DND-41 (cell line): ENCODE data around the gene UBE2E1.

ENCODE experiments used
- ATAC-seq: fragments of 200-7000 bp; cut with Tn5 transposase; 3 replicates; pipeline ENCODE4 v1.9.1; 2021; ENCODE audit warnings: low read depth; ENCODE audit not compliant: insufficient read depth
- DNase-seq: peaks from one replicate; pipeline ENCODE4 v3.0.0-alpha.2; 2020
- H2AFZ ChIP-seq: 2 replicates; pipeline ENCODE4 v1.6.0; 2012; ENCODE audit warnings: low read depth, low read length
- H3K27ac ChIP-seq: 2 replicates; pipeline ENCODE4 v1.5.1; 2012; ENCODE audit warnings: low read length, inconsistent platforms
- H3K27me3 ChIP-seq: fragments of 200-600 bp; sonication (generic); 2 replicates; pipeline ENCODE4 v1.6.0; 2012; ENCODE audit warnings: low read length, mild to moderate bottlenecking, inconsistent platforms; ENCODE audit not compliant: insufficient read depth, poor library complexity
- H3K36me3 ChIP-seq: 2 replicates; pipeline ENCODE4 v1.5.1; 2012; ENCODE audit warnings: low read length, inconsistent platforms; ENCODE audit not compliant: insufficient read depth
- H3K4me1 ChIP-seq: 2 replicates; pipeline ENCODE4 v1.5.1; 2012; ENCODE audit warnings: mild to moderate bottlenecking, low read length; ENCODE audit not compliant: insufficient read depth
- H3K4me2 ChIP-seq: 2 replicates; pipeline ENCODE4 v1.6.0; 2012; ENCODE audit warnings: mild to moderate bottlenecking, moderate library complexity, low read length, inconsistent platforms; ENCODE audit not compliant: insufficient read depth
- H3K4me3 ChIP-seq, 2 experiments: fragments of 200-600 bp in 1 of 2; shearing (Covaris generic) in 1 of 2; 2 replicates each; pipeline ENCODE4 v1.5.1; 2012 to 2016; ENCODE audit warnings: inconsistent platforms in 2 of 2, low read length in 2 of 2, mild to moderate bottlenecking in 2 of 2, low read depth in 1 of 2, moderate library complexity in 1 of 2
- H3K79me2 ChIP-seq: 2 replicates; pipeline ENCODE4 v1.6.0; 2012; ENCODE audit warnings: low read length, inconsistent platforms; ENCODE audit not compliant: insufficient read depth
- H3K9ac ChIP-seq: 2 replicates; pipeline ENCODE4 v1.6.0; 2012; ENCODE audit warnings: low read depth, mild to moderate bottlenecking, inconsistent platforms, low read length, moderate library complexity
- H3K9me3 ChIP-seq: 2 replicates; pipeline ENCODE4 v1.5.1; 2012; ENCODE audit warnings: low read length, moderate library complexity, mild to moderate bottlenecking, inconsistent platforms; ENCODE audit not compliant: insufficient read depth, severe bottlenecking
- H4K20me1 ChIP-seq: 2 replicates; pipeline ENCODE4 v1.6.0; 2012; ENCODE audit warnings: low read length; ENCODE audit not compliant: insufficient read depth
- CTCF ChIP-seq: IDR thresholded peaks from 2 replicates; pipeline ENCODE4 v1.5.1; 2012; ENCODE audit warnings: borderline replicate concordance, low read length, moderate library complexity, mild to moderate bottlenecking; ENCODE audit not compliant: poor library complexity, severe bottlenecking; ENCODE audit errors: extremely low read depth
- EZH2 ChIP-seq: IDR thresholded peaks from 3 replicates; pipeline ENCODE4 v1.6.1; 2012; ENCODE audit warnings: borderline replicate concordance, low read depth, mild to moderate bottlenecking, moderate library complexity, low read length, inconsistent platforms; ENCODE audit not compliant: severe bottlenecking

Gene UBE2E1

GRCh38 chr3:23856286-23856685 is 50.5 kb downstream of the UBE2E1 start:
- DNase-seq (no peak), ATAC-seq (no peak)
- no peaks in the 10 kb centered on the region for H3K27me3 ChIP-seq
- H3K9me3 ChIP-seq = no peaks in the 10 kb centered on the region
- TF ChIP-seq CTCF = no peak
- no peak for TF ChIP-seq EZH2
- H3K27ac ChIP-seq = no peak overlapping the region
- peaks cover 73% of the 10 kb centered on the region for H3K79me2 ChIP-seq
- H3K4me2 ChIP-seq = no peak overlapping the region
- no peak overlapping the region for H3K9ac ChIP-seq
- peaks cover 11% of the 10 kb centered on the region for H3K36me3 ChIP-seq
- H3K4me1 ChIP-seq = peaks cover 41% of the 10 kb centered on the region
- H2AFZ ChIP-seq = no peak overlapping the region
- H3K4me3 ChIP-seq = no peak overlapping the region
- peaks cover 40% of the 10 kb centered on the region for H4K20me1 ChIP-seq

GRCh38 chr3:23859012-23859743 is 53.4 kb downstream of the UBE2E1 start:
- DNase-seq (peak; percentile 51), ATAC-seq (peak; percentile 81)
- Histone ChIP-seq H3K9ac (no peak overlapping the region), H3K36me3 (peaks cover 9% of the 10 kb centered on the region), H4K20me1 (peaks cover 44% of the 10 kb centered on the region), H3K27ac (peak overlapping the region; percentile 56), H3K79me2 (peaks cover 68% of the 10 kb centered on the region), H2AFZ (no peak overlapping the region), H3K4me2 (peak overlapping the region; percentile 48), H3K9me3 (no peaks in the 10 kb centered on the region), H3K4me3 (peak overlapping the region in 1 of 2 experiments; percentile 12; a peak in 1 of 4 replicates), H3K27me3 (no peaks in the 10 kb centered on the region), H3K4me1 (peaks cover 41% of the 10 kb centered on the region)
- TF ChIP-seq EZH2 (no peak), CTCF (no peak)

- peak overlapping the region; percentile 48; the same call in 1 of the 2 replicates for H3K4me2 ChIP-seq
- H3K27me3 ChIP-seq = no peaks in the 10 kb centered on the region
- H3K9me3 ChIP-seq = no peaks in the 10 kb centered on the region
- ATAC-seq (peak; percentile 67), DNase-seq (peak; percentile 39)
- peaks cover 44% of the 10 kb centered on the region for H4K20me1 ChIP-seq
- H3K79me2 ChIP-seq = peaks cover 62% of the 10 kb centered on the region
- H3K4me1 ChIP-seq = peaks cover 41% of the 10 kb centered on the region
- H2AFZ ChIP-seq = no peak overlapping the region
- peaks cover 9% of the 10 kb centered on the region for H3K36me3 ChIP-seq
- no peak overlapping the region for H3K4me3 ChIP-seq
- TF ChIP-seq EZH2 (no peak), CTCF (no peak)
- H3K27ac ChIP-seq = peak overlapping the region; percentile 56
- no peak overlapping the region for H3K9ac ChIP-seq
Observed at GRCh38 chr3:23859839-23860382, 54.2 kb downstream of the UBE2E1 start.
